Suprapubic skin (tissue), 3 donors: ENCODE data around the gene BROX.

Experiments
- POLR2AphosphoS5 ChIP-seq, 3 donors: sonication (generic); formaldehyde crosslinking; IDR thresholded peaks; one replicate each; pipeline ENCODE4 v1.6.1; 2017; ENCODE audit warnings: antibody characterized with exemption in 3 of 3
- TF ChIP-seq, protein P1 (sequence below), 2 donors: fragments of 200-600 bp in 1 of 2; fragments of 450-650 bp in 1 of 2; sonication (generic) in 1 of 2; IDR thresholded peaks; one replicate each; pipeline ENCODE4 v1.5.1; 2016 to 2019; ENCODE audit warnings: antibody characterized with exemption in 2 of 2, mild to moderate bottlenecking in 1 of 2, moderate library complexity in 1 of 2

DNA sequence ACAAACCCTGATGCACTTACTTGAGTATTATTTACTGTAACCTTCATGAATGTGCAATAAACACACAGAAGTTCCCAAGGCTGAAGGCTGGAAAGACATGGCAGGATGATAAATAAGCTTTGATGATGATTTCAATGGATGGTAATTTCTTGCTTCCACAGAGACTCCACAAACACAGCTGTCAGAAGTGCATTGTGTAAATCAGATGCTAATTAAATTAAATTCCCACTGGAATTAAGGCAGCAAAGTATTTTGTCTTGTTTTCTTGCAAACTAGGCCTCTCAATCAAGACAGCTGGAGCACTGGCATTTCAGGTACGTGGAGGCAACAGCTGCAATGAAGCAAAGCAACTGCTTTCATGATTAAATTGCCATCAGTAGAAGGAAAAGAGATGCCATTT, 48.7 kb downstream of the BROX start:
- TF ChIP-seq, protein P1, sequence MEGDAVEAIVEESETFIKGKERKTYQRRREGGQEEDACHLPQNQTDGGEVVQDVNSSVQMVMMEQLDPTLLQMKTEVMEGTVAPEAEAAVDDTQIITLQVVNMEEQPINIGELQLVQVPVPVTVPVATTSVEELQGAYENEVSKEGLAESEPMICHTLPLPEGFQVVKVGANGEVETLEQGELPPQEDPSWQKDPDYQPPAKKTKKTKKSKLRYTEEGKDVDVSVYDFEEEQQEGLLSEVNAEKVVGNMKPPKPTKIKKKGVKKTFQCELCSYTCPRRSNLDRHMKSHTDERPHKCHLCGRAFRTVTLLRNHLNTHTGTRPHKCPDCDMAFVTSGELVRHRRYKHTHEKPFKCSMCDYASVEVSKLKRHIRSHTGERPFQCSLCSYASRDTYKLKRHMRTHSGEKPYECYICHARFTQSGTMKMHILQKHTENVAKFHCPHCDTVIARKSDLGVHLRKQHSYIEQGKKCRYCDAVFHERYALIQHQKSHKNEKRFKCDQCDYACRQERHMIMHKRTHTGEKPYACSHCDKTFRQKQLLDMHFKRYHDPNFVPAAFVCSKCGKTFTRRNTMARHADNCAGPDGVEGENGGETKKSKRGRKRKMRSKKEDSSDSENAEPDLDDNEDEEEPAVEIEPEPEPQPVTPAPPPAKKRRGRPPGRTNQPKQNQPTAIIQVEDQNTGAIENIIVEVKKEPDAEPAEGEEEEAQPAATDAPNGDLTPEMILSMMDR (IDR thresholded peaks at IDR 0.05) = no peak
- no peak for TF ChIP-seq POLR2AphosphoS5 (IDR thresholded peaks at IDR 0.05)
